ENCODE data around the gene LMO4.

LMO4 gene

DNA sequence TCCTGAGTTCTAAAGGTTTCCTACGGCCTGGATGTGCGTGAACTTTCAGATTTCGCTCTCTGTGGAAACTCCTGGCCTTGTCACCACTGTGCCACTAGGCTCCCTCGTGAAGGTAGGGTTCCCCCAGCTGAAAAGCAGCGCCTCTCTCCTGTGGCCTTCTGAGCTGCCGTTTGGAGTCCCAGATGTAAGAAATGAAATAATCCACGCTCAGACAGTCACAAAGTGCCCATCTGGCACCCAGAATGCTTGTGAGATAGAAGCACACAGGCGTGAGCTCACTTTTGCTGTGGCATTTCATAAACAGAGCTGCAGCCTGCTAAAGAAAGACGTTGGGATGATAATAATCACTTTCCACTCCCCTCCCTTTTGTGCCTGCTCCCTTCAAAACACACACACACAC is 65.8 kb downstream of the LMO4 start:
- no peaks in the 10 kb centered on the region for H3K27me3 ChIP-seq (ENCODE audit: insufficient read depth, low read length)
- no peak overlapping the region for H3K9ac ChIP-seq (ENCODE audit: low read depth, low read length)
- no peaks in the 10 kb centered on the region for H3K4me1 ChIP-seq (ENCODE audit: insufficient read depth, low read length)
- H3K4me3 ChIP-seq (ENCODE audit: low read length) = no peak overlapping the region
- no peaks in the 10 kb centered on the region for H3K36me3 ChIP-seq (ENCODE audit: insufficient read depth, low read length)
- 88% methylated on average over 9 of the region's 9 CpGs for WGBS
- peaks cover 3% of the 10 kb centered on the region; the same call in 1 of the 2 replicates for H3K9me3 ChIP-seq (ENCODE audit: insufficient read depth, low read depth, low read length)
- H3K27ac ChIP-seq (ENCODE audit: low read depth, low read length) = no peak overlapping the region

DNA sequence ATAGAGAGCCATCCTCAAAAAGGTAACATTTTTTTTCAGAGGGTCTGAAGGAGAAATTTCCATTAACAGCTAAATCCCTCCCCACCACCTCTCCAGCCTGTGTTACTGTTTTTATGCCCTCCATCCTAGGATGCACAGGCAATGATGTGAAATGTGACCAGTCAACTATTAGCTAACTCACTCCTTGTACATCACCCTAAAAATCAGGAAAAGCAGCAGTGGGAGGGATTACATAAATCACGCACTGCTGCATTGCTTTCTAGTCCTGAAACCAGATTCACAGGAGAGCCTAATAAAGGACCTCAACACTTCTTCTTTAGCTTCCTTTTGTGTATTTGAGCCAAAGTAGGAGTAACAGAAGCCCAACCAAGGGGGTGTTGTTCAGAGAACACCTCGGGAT is 66.3 kb downstream of the LMO4 start:
- H3K27ac ChIP-seq (ENCODE audit: low read depth, low read length) = no peak overlapping the region
- H3K4me3 ChIP-seq (ENCODE audit: low read length) = no peak overlapping the region
- no peaks in the 10 kb centered on the region for H3K4me1 ChIP-seq (ENCODE audit: insufficient read depth, low read length)
- H3K36me3 ChIP-seq (ENCODE audit: insufficient read depth, low read length) = no peaks in the 10 kb centered on the region
- no peaks in the 10 kb centered on the region for H3K27me3 ChIP-seq (ENCODE audit: insufficient read depth, low read length)
- no peaks in the 10 kb centered on the region for H3K9me3 ChIP-seq (ENCODE audit: insufficient read depth, low read depth, low read length)
- WGBS = 94% methylated on average over 2 of the region's 2 CpGs
- no peak overlapping the region for H3K9ac ChIP-seq (ENCODE audit: low read depth, low read length)

Measured in HUES64 (cell line).